SU-DHL-6 (cell line): ENCODE data around the gene CCDC92B.

Experiments
- CTCF ChIP-seq: fragments of 200-600 bp; sonication (generic); IDR thresholded peaks from one replicate; pipeline ENCODE4 v1.5.1; 2017; ENCODE audit warnings: antibody characterized with exemption, mild to moderate bottlenecking, low read length, moderate library complexity; ENCODE audit not compliant: insufficient read depth, poor library complexity, severe bottlenecking
- EZH2phosphoT487 ChIP-seq: fragments of 200-600 bp; sonication (generic), shearing (Covaris generic); conservative IDR thresholded peaks from 2 replicates; pipeline ENCODE4 v1.6.1; 2018; ENCODE audit warnings: mild to moderate bottlenecking, antibody characterized with exemption, low read length, moderate library complexity, mixed read lengths

GRCh38 chr17:2723505-2723996 lies 25.9 kb downstream of the CCDC92B start:
- TF ChIP-seq CTCF (no peak), EZH2phosphoT487 (no peak)
